ENCODE results near the gene TSPAN5. TPM values are rescaled to one million over a fixed set of nuclear protein-coding genes. Genes with fewer than 3 reads are reported as not detected.

The TSPAN5 gene
- total RNA-seq, 1 donor from 2014 or later, result 46.7 TPM

DNA sequence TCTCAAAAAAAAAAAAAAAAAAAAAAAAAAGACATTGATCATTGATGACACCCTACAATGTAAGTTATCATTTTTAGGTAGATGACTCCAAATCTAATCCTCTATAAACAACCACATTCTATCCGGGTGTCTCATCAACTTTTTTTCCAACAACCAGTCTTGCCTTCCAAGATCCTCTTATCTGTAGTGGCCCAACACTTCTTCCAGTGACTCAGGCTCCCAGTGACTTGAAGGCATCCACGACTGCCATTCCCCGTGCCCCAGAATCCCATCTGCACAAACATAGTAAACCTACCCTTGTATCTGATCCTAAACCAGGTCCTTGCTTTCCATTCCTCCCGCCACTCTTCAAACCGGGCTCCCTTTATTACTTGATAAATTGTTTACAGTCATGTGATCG, 15.6 kb upstream of the TSPAN5 start:
- no peak for DNase-seq (ENCODE audit: low read depth, low spot score)

DNA sequence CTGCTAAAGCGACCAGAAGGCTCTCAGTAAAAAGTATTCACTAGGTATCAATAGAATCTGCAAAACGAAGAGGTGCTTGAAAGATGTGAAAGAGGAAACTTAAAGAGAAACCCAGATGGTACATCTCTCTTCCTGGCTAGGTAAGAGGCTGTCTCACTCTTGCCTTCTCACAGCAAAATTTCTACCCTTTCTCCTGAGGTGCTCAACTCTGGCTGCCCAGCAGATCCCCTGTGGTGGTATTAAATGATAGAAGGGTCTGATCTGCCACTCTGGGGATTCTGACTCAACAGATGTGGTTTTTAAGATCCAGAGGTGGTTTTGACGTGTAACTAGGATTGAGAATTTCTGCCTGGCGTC, 14.9 kb upstream of the TSPAN5 start:
- no peak for DNase-seq (ENCODE audit: low read depth, low spot score)

DNA sequence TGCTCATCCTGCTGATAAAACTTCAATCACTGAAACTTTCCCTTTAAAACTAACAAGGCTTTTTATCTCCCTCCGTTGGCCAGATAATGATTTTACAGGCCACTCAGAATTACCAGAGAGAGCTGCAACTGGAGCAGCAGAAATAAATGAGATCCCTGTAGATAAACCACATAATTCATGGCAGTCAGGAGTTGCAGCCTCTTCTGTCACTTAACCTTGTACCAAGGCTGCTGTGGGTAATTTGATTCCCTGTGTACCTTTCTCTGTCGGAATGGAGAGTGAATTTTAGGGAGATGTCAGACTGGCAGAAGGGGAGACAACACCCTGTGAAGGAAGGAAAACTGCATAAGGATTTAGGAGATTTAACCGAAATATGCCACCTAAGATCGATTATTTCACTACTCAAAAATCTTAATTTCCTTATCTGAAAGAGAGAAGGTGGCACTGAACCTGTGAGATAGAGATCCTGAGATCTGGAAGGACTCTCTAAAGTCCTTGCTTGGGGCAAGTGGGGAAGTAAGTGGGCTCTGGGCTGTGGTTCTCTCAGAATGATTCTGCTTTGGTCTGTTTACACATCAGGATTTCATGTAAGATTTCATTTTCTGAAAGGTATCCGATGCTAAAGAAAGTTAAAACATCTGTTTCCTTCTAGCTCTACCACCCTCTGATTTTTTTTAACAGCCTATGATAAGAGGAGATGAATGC, 14.3 kb upstream of the TSPAN5 start:
- DNase-seq (ENCODE audit: low read depth, low spot score), result no peak

DNA sequence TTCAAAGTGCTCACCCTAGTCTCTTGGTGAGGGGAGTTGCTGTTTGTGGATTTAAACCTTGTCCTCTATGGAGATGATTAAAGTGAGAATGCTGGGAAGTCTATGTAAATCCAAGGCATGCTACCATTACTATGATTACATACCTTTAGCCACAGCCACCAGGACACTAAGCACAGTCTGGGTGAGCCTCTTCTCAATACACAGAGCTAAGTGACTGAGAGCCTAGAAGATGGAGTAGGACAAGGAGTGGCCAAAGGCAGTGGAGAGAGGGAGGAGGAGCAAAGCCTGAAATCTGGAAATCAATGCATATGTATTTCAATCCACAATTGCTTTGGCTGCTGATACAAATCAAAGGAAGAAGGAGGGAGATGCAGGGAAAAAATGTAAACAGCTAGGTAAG, 12.7 kb upstream of the TSPAN5 start:
- DNase-seq (ENCODE audit: low read depth, low spot score), result no peak

DNA sequence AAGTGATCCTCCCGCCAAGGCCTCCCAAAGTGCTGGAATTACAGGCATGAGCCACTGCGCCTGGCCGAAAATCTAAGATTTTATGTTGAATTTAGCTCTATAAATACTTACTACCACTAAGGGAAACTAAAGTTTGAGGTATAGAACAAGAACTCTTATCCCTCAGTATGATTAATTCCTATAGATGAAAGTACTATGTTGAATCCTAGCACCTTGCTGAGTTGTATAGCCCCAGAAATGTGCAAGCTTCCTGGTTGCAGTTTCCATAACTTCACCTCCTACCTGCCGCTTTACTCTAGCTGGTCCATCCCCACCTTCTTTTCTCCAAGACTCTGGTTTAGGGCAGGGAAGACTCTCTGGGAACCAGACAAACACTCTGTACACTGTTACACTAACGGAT, 11.8 kb upstream of the TSPAN5 start:
- no peak for DNase-seq (ENCODE audit: low read depth, low spot score)

DNA sequence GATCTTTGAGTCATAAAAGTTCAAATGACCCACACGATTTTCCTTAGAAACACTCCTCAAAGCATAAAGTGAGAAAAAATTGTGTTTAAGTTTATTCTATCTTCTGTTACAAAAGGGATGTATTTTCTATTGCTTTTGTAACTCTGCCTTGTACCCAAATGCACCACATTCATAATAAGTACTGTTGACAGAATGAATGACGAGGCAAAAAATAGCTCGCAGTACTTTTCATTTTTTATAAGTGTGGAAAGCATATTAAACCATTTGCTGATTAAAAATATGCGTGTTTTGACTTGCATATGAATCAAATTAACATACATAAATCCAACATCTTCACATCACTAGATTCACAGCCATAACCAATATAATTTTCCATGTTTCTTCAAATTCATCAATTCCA, 11.2 kb upstream of the TSPAN5 start:
- DNase-seq (ENCODE audit: low read depth, low spot score), result no peak

DNA sequence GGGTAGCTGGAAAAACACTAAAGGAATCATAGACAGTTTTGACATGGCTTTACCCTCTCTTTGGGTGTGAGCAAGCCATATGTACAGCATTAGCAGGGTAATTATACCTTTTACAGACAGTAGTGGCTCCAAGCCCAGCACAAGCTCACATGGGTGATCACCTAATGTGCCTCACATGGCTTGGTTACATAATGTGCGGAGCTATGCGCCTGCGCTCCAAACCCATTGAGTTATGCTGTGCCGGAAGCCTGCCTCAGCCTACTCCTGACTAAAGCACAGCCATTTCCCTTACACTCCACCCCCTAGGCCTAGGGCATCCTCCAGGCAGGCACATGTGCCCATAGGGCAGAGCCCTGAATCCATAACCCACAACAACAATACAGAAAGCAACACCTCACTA, 6.5 kb upstream of the TSPAN5 start:
- no peak for DNase-seq (ENCODE audit: low read depth, low spot score)

DNA sequence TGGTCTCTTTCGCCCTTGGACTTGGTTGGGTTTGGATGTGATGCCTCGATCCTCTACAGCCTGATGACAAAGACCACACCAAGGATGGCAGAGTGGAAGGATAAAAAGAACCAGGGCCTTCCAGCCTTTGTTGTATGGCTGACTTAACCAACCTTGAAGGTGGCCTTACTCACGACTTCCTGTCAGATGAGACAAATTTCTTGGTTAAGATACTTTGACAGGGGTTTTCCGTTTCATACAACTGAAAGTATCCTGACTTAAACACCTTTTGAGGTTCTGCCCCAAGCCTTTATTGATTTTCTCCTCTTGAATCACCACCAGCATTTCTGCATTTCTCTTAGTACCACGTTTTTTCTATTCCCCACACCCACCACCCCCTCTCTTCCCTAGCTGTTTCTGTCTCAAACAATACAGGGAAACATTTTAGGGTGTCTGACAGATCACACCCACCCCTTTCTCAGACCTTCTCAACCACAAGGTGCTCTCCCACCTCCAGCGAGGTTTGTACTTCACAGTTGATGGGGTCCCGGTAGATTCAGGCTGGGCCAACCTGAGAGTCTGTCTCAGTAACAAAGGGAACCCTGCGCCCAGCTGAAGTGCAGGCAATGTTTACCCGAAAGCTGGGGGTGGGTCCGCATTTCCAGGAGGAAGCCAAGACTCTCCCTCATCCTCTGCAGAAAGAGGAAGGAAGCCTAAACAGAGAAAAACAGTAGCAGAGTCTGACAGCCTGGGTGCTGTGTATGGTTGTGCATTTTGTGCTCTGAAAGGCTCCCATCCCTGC, 5.0 kb upstream of the TSPAN5 start:
- no peak for DNase-seq (ENCODE audit: low read depth, low spot score)

DNA sequence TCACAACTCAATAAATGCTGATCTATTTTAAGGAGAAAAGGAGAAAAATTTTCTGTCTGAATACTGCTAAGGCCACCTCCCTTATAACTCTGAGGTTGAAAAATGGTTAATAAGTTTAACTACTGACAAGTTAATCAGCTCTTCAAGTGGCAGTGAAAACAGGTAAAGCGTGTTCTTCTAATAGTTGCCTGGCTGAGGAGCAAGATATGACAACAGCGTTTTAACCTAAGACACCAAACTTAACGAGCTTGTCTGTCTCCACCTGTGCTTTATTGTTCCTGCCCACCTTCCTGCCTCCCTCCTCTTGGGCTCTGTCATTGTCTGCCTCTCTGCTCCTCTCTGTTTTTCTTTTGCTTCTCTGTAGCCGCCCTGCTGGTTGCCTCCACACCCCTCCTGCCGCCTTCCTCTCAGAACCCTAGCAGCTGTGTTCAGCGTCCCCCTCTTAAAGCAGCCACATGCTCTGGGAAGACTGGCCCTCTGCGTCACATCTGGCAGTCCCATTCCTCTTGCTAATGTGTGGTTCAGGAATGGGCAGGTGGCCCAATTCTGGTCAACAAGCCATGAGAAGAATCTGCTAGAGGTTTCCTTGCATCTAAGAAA, 4.3 kb upstream of the TSPAN5 start:
- DNase-seq (ENCODE audit: low read depth, low spot score), result no peak

DNA sequence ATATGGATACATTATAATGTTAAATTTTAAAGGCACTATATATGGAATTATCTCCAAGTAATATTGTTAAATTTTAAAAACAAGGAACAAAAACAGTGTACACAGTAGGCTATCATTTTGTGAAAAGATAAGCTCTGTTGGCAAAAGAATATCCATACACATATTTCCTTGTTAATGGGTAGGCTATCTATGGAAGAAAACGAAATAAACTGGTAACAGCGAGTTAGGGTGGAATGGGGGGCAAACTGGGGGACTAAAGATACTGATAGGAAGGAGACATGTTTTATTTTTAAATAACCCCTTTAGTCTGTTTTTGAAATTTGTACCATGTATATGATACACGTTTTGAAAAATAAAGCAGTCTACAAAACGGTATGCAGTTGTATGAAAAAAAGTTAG, 3.6 kb upstream of the TSPAN5 start:
- DNase-seq (ENCODE audit: low read depth, low spot score), result no peak

DNA sequence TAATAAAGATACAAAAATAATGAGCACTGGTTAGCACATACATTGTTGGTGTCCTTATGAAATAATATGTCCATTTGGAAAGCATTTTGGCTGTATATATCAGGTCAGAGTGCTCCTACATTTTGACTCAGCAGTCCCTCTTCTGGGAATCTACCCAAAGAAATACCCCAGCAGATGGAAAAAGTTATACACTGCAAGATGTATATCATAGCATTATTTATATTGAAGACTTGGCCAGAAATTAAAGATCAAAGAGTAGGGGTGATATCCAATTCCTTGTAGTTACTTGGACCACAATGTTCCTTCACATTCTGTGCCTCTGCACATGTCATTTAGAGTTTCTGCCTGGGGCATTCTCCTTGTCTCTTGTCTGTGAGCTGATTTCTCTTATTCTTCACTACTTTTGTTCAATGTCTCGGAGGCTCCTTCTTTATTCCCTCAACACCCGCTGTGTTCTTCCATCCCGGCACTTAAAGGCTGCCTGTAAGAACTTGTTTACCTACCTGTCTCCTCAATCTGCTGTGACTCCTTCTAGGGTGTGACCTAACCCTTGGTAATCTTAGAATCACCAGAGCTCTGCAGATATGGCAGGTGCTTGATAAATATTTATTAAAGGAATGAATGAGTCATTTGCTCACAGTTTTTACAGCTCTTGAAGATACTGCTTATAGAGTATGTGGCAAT, 3.1 kb upstream of the TSPAN5 start:
- no peak for DNase-seq (ENCODE audit: low read depth, low spot score)

DNA sequence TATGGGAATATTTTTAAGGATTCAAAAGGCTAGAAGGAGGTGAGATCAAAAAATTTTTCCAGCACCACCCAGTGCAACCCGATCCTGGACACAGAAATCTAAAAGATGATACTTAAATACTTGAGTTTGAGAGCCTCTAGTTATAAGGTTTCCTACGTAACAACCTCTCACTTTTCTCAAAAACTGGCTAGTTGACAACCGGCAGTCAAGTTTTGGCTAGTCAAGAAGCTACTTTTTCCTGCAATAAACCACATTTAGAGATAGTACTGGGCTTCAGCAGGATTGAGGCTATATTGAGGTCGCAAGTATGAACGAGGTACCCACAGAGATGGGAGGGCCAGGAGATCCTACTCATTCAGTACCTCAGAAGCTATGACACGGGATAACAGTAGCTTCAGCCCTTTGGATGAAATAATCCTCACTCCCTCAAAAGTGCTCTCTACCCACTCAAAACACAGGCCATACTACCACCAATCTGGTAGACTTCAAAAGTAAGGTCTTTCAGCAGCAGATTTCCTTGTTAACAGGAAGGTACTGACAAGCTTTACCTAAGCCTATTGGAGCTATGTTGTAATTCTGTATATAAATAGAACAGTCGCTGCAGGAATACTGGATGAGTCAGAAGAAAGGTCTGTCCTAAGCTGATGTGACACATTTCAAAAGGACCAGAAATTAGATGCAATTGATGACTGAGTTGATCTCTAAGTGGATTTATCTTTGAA, 1.5 kb upstream of the TSPAN5 start:
- DNase-seq (ENCODE audit: low read depth, low spot score), result no peak

DNA sequence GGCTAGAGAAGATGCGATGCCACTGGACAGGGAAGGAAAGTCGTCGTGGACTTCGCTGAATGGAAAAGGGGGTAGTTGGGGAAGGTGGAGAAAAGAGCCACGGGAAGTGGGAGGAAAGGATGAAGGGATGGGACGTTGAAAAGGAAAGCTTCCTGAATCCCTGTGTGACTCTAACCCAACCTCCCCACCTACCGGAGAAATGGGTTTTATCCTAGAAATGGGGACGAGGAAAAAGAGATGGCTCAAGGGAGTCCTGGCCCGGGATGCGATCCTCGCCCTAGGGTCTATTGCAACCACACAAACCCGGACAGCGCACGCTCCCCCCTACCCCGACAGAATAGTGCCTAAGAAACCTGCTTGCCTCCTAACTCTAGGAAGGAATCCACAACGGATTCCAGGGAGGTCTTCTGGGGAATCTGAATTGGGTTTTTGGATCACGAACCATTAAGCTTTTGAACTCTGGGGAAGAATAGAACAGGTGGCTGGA, 738 bp upstream of the TSPAN5 start:
- DNase-seq (ENCODE audit: low read depth, low spot score), result no peak

DNA sequence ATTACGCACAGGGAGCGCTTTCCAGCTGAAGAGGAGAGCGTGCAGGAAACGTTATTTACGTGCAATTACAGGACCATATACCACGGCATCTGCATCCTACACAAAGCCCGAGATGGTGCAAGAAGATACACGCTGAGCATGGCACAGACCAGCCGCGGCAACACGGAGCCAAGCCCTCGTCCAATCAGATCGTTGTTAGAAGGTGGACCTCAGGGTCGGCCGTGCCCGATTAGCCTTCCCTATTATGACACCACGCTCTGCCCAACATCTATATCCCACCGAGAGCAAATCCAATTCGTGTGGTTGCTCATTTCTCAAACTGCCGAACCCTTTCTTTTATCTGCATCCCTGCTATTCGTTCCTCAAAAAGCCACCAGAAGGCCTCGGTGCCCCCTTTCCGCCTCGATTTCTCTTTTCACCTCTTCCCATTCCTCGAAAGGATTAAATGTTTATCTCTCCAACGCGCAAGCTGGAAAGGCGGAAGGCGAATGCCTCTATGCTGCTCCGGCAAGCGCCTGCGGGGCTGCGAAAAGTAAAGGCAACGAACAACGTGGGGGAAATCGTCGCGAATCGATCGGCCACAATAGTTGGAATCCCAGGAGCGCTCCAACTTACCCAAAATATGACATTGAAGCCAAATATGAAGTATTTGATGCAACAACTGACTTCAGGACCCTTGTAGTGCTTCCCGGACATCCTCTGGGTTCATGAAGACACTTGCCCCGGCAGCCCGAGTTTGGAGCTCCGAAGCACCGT, 702 bp downstream of the TSPAN5 start:
- peak; percentile 37 for DNase-seq (ENCODE audit: low read depth, low spot score)

DNA sequence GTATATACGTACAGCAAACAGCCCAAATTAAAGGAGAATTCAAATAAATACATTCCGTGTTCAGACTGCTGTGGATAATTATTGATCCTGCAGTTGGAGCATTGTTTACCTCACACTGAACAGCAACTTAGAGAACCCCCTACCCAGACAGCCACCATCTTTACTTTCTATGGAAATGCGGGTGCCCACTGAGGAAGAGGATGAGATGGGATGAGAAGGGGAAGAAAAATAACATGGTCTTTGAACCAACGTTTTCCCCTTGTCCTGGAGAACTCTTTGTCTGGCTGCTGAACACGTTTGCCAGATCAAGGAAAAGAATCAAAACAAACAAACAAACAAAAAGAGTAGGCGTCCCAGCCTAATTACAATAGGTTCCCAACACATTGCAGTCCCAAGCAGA, 1.5 kb downstream of the TSPAN5 start:
- no peak for DNase-seq (ENCODE audit: low read depth, low spot score)

DNA sequence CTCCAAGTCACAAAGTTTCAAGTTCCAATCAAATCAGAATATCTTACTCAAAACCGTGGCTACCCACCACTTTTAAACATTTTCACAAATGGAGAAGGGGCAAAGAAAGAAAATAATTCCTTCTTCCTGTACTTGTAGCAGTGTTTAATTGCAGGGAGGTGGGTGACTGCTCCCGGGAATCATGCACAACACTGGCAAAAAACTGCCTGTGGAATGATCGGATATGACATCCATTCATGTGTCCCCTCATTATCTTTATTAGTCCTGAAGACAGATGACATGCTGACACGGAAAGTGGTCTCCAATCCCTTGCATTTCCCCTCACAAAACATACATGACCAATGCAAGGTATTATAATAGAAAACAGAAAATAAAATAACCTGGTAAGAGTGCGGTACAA, 2.0 kb downstream of the TSPAN5 start:
- no peak for DNase-seq (ENCODE audit: low read depth, low spot score)

DNA sequence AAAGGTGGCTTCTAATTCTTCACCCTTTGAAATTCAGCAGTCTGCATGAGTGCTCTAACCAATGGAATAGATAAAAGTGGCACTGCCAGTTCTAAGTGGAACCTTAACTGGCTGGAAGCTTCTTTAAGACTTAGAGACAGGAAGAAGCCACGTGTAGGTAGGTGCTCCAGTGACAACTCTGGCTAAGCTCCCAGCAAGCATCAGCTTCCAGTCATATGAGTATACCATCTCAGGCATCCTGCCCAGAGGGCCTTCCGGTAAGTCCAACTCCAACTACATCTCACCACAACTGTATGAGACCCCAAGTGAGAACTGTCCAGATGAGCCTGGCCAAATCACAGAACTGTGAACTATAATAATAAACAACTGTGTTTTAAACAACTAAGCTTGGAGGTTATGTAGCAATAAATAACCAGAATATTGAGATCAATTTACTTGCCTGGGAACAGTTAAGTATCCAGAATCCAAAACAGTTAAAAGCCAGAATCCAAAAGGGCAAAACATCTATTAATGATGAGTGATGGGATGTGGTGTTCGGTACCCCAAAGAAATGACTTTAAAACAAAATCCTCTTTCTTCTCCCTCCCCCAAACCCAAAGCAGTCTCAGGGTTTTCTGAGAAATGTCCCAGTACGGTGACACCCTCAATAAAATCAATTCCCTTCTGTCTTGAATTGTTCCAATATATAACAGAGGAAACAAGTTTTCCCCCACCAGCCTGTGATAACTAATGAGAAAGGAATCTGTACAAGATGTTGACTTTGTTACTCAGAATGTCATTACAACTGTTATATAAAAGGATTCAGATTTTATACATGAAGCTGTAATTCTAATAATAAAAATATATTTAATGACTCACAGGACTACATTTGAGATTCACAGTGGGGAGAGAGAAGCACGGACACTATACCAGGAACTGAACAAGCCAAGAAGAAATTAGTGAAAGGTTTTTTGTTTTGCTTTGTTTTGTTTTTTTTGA, 4.2 kb downstream of the TSPAN5 start:
- peak; percentile 41 for DNase-seq (ENCODE audit: low read depth, low spot score)

DNA sequence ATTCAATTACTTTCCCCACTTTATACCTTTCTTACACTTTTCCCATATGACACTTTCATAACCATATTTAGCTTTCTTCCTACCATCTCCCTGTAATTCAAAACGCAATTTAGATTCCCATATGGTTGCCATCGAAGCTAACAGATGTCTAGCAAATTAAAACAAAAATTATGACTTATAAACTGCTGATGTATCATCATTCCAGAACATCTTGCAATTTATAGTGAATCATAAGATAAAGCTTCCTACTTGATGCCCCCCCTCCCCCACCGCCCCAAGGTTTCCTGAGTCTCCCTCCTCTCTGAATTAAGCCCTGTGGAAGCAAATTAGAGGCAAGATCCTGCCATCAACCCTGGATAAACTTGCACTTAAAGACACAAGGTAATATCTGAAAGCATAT, 5.4 kb downstream of the TSPAN5 start:
- no peak for DNase-seq (ENCODE audit: low read depth, low spot score)

DNA sequence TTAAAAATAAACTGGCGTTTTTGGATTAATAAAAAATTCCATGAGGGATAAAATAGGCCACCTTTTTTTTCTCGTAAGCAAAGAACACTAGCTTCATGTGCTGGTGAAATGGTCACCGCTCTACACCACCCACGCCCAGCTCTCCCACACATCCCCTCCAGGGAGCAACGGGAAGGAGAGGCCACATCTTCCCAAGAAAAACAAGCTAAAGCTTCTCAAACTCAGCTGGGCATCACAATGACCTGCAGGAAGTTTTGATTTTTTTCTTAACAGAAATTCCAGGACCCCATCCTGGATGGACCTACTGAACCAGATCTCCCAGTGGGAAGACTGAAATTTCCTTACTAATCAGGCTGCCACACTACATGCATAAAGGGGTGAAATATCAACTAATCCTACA, 9.8 kb downstream of the TSPAN5 start:
- no peak for DNase-seq (ENCODE audit: low read depth, low spot score)

DNA sequence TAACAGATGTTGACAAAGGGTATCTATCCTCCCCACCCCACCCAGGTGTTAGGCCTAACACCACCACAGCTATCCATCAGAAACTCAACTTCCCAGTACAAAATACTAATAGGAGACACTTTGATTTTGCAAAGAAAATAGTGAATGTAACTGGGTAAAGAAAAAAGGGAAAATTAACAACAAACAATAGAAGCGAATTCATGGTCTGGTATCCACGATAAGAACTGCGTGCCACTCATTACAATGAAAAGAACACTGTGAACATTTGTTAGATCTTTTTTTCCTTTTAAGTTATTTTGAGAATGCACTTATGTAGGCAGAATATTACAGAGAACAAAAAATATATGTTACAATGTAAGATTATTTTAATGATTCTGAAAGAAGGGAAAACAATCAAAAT, 12.0 kb downstream of the TSPAN5 start:
- no peak for DNase-seq (ENCODE audit: low read depth, low spot score)

Measured in pulmonary artery endothelial cell (primary cell).